ENCODE results near the gene TRIP4. TPM values are rescaled to one million over a fixed set of nuclear protein-coding genes. Genes with fewer than 3 reads are reported as not detected.
"Not testable (repeated sequence)": the region's sequence is repeated elsewhere in the genome, so short reads cannot be mapped to it uniquely, and the experiment has no call there.

TRIP4 gene
- total RNA-seq, 1 donor from 2014 or later, result 24.1 TPM

- no peak for DNase-seq (ENCODE audit: low spot score)
These were observed 98.2 kb downstream of the TRIP4 start for GRCh38 chr15:64485796-64486195.

- no peak for DNase-seq (ENCODE audit: low spot score)
These were observed 103.1 kb downstream of the TRIP4 start for GRCh38 chr15:64490598-64491259.

- DNase-seq (ENCODE audit: low spot score), result no peak
These were observed 106.0 kb downstream of the TRIP4 start for GRCh38 chr15:64493641-64494040.

- not testable (repeated sequence) for DNase-seq (ENCODE audit: low spot score)
These were observed 108.3 kb downstream of the TRIP4 start for GRCh38 chr15:64495968-64496367.

- DNase-seq (ENCODE audit: low spot score), result no peak
These were observed 113.2 kb downstream of the TRIP4 start for GRCh38 chr15:64500695-64501395.

- DNase-seq (ENCODE audit: low spot score), result no peak
These were observed 113.7 kb downstream of the TRIP4 start for GRCh38 chr15:64501396-64501715.

- no peak for DNase-seq (ENCODE audit: low spot score)
These were observed 114.5 kb downstream of the TRIP4 start for GRCh38 chr15:64502151-64502550.

GRCh38 chr15:64502551-64502950 is 114.9 kb downstream of the TRIP4 start:
- DNase-seq (ENCODE audit: low spot score), result no peak

GRCh38 chr15:64503197-64503596 is 115.6 kb downstream of the TRIP4 start:
- DNase-seq (ENCODE audit: low spot score), result no peak

- no peak for DNase-seq (ENCODE audit: low spot score)
These were observed 116.0 kb downstream of the TRIP4 start for GRCh38 chr15:64503640-64504039.

Other genes starting within 250 kb of the TRIP4 start
- gene SNX22, start 236.1 kb upstream of the TRIP4 start, total RNA-seq, result 1.0 TPM
- gene PPIB, start 224.8 kb upstream of the TRIP4 start, total RNA-seq, result 481 TPM
- 16.5 TPM for gene CSNK1G1, start 31.7 kb upstream of the TRIP4 start, total RNA-seq
- gene PCLAF, start 6.4 kb upstream of the TRIP4 start, total RNA-seq, result 3.0 TPM
- 36.3 TPM for gene ZNF609, start 72.7 kb downstream of the TRIP4 start, total RNA-seq